Tibial artery (tissue), 4 donors: ENCODE results near the gene HDAC4.

Experiments used
- DNase-seq, 2 donors: peaks; one replicate each; pipeline ENCODE4 v3.0.0-alpha.2; 2019
- H3K27ac ChIP-seq, 2 donors: fragments of 200-600 bp; sonication (generic) in 1 of 2; 1 replicate in 1 of 2; 2 replicates in 1 of 2; pipeline ENCODE4 v1.5.1; 2018 to 2019; ENCODE audit warnings: mild to moderate bottlenecking in 1 of 2
- H3K27me3 ChIP-seq, 2 donors: fragments of 200-600 bp; sonication (generic) in 1 of 2; one replicate each; pipeline versions ENCODE4 v1.5.1 to v1.6.0; 2016 to 2019
- H3K36me3 ChIP-seq, 3 donors: fragments of 200-600 bp; sonication (generic) in 2 of 3; one replicate each; pipeline ENCODE4 v1.5.1; 2016 to 2019; ENCODE audit warnings: mild to moderate bottlenecking in 2 of 3
- H3K4me1 ChIP-seq, 4 donors: fragments of 200-600 bp; sonication (generic) in 2 of 4; 1 replicate in 3 of 4; 2 replicates in 1 of 4; pipeline ENCODE4 v1.5.1; 2016 to 2019
- H3K4me3 ChIP-seq, 2 donors: fragments of 200-600 bp; sonication (generic) in 1 of 2; 1 replicate in 1 of 2; 2 replicates in 1 of 2; pipeline ENCODE4 v1.5.1; 2018 to 2019; ENCODE audit warnings: mild to moderate bottlenecking in 2 of 2
- H3K9me3 ChIP-seq, 3 donors: fragments of 200-600 bp; sonication (generic) in 1 of 3; one replicate each; pipeline ENCODE4 v1.5.1; 2016 to 2019
- CTCF ChIP-seq, 2 experiments: fragments of 200-600 bp in 1 of 2; fragments of 450-650 bp in 1 of 2; IDR thresholded peaks; one replicate each; pipeline ENCODE4 v1.5.1; 2017 to 2019; ENCODE audit warnings: antibody characterized with exemption in 2 of 2, mild to moderate bottlenecking in 1 of 2, moderate library complexity in 1 of 2
- intact Hi-C: fragments of 100-400 bp; cut with DNase I; formaldehyde crosslinking; loops from one replicate; pipeline ENCODE4 v1.15.0; 2023; ENCODE audit warnings: low total_unique reads

The HDAC4 gene

GRCh38 chr2:239046822-239047221 lies 354.0 kb downstream of the HDAC4 start:
- H3K9me3 ChIP-seq = peaks cover 0 to 17% (median 14%) of the 10 kb centered on the region in 3 donors
- TF ChIP-seq CTCF (IDR thresholded peaks at IDR 0.05) = no peak
- DNase-seq = no peak
- H3K4me1 ChIP-seq = no peaks in the 10 kb centered on the region
- no peaks in the 10 kb centered on the region for H3K27me3 ChIP-seq
- intact Hi-C loops = loop anchor here (10.0 kb wide), 1 partner anchor 348 kb away; no protein-coding TSS in a partner anchor
- peaks cover 11 to 17% (median 17%) of the 10 kb centered on the region in 3 donors for H3K36me3 ChIP-seq
- no peak overlapping the region for H3K27ac ChIP-seq
- no peak overlapping the region for H3K4me3 ChIP-seq

- Histone ChIP-seq H3K9me3 (peaks cover 0 to 6% (median 0%) of the 10 kb centered on the region in 3 donors), H3K4me3 (no peak overlapping the region), H3K27ac (no peak overlapping the region), H3K4me1 (no peaks in the 10 kb centered on the region), H3K36me3 (no peaks in the 10 kb centered on the region), H3K27me3 (no peaks in the 10 kb centered on the region)
- no peak for TF ChIP-seq CTCF (IDR thresholded peaks at IDR 0.05)
- intact Hi-C loops = loop anchor here (10.0 kb wide), 1 partner anchor 350 kb away; no protein-coding TSS in a partner anchor
- peak in 1 of 2 donors; percentile 33 for DNase-seq
These were observed 356.5 kb downstream of the HDAC4 start for GRCh38 chr2:239044336-239044735.

GRCh38 chr2:239043326-239043725 lies 357.5 kb downstream of the HDAC4 start:
- H3K9me3 ChIP-seq = peaks cover 0 to 6% (median 0%) of the 10 kb centered on the region in 3 donors
- DNase-seq = peak in 1 of 2 donors; percentile 19
- no peaks in the 10 kb centered on the region for H3K27me3 ChIP-seq
- no peaks in the 10 kb centered on the region for H3K36me3 ChIP-seq
- intact Hi-C loops = loop anchor here (10.0 kb wide), 1 partner anchor 351 kb away; no protein-coding TSS in a partner anchor
- H3K27ac ChIP-seq = no peak overlapping the region
- no peaks in the 10 kb centered on the region for H3K4me1 ChIP-seq
- no peak for TF ChIP-seq CTCF (IDR thresholded peaks at IDR 0.05)
- no peak overlapping the region for H3K4me3 ChIP-seq

GRCh38 chr2:239042551-239043320 lies 358.1 kb downstream of the HDAC4 start:
- Histone ChIP-seq H3K27ac (no peak overlapping the region), H3K9me3 (peaks cover 0 to under 1% (median 0%) of the 10 kb centered on the region in 3 donors), H3K4me1 (no peaks in the 10 kb centered on the region), H3K4me3 (no peak overlapping the region), H3K36me3 (no peaks in the 10 kb centered on the region), H3K27me3 (no peaks in the 10 kb centered on the region)
- peak in 1 of 2 donors; percentile 42 for DNase-seq
- intact Hi-C loops = loop anchor here (10.0 kb wide), 1 partner anchor 352 kb away; no protein-coding TSS in a partner anchor
- no peak for TF ChIP-seq CTCF (IDR thresholded peaks at IDR 0.05)

GRCh38 chr2:239042046-239042445 lies 358.8 kb downstream of the HDAC4 start:
- Histone ChIP-seq H3K27me3 (no peaks in the 10 kb centered on the region), H3K4me1 (no peaks in the 10 kb centered on the region), H3K4me3 (no peak overlapping the region), H3K27ac (no peak overlapping the region), H3K36me3 (no peaks in the 10 kb centered on the region), H3K9me3 (no peaks in the 10 kb centered on the region)
- DNase-seq = peak in 1 of 2 donors; percentile 32
- intact Hi-C loops = loop anchor here (10.0 kb wide), 1 partner anchor 353 kb away; no protein-coding TSS in a partner anchor
- no peak for TF ChIP-seq CTCF (IDR thresholded peaks at IDR 0.05)
